ENCODE data around the gene SLC10A3.

Gene SLC10A3

DNA sequence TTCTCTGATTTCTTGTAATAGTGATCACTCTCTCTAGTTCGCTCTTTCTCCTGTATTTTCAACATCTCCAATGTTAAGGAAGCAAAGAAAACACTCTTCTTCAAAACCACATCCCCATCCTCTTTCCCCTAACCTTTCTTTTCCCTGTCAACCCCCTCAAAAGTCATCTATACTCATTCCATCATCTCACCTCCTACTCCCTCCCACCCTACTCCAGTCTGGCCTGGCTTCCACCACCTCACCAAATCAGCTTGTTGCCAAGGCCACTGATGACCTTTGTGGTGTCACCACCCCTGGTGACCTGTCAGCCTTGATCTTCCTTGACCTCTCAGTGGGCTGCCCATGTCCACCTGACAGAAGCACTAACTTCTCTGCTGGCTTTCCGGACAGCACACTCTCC lies 23.3 kb upstream of the SLC10A3 start:
- H3K9me2 ChIP-seq (ENCODE audit: low read depth, low read length), result no peaks in the 10 kb centered on the region
- no peak overlapping the region for H3K4me2 ChIP-seq (ENCODE audit: low read length)
- no peaks in the 10 kb centered on the region for H3F3A ChIP-seq (ENCODE audit: insufficient read depth, low read length)
- no peak overlapping the region for H3K4me3 ChIP-seq (ENCODE audit: low read depth, low read length, poor library complexity, severe bottlenecking)
- peaks cover 13% of the 10 kb centered on the region for H3K36me3 ChIP-seq (ENCODE audit: insufficient read depth, low read length)
- no peaks in the 10 kb centered on the region for H4K20me1 ChIP-seq (ENCODE audit: insufficient read depth, low read length)
- no peak overlapping the region for H2AFZ ChIP-seq (ENCODE audit: low read length)
- no peaks in the 10 kb centered on the region for H3K79me2 ChIP-seq (ENCODE audit: insufficient read depth, low read length)
- no peak overlapping the region for H3K9ac ChIP-seq (ENCODE audit: low read length)
- H3K27ac ChIP-seq (ENCODE audit: low read depth, low read length, poor library complexity, severe bottlenecking), result no peak overlapping the region
- TF ChIP-seq CTCF (IDR thresholded peaks at IDR 0.05; ENCODE audit: low read length) (no peak), EZH2 (IDR thresholded peaks at IDR 0.05; ENCODE audit: borderline replicate concordance, low read length) (no peak)
- no peaks in the 10 kb centered on the region for H3K9me3 ChIP-seq (ENCODE audit: low read length)
- H3K4me1 ChIP-seq (ENCODE audit: insufficient read depth, low read length, severe bottlenecking), result peaks cover 13% of the 10 kb centered on the region
- no peaks in the 10 kb centered on the region for H3K27me3 ChIP-seq (ENCODE audit: insufficient read depth, low read length)

- Histone ChIP-seq H3F3A (ENCODE audit: insufficient read depth, low read length) (no peaks in the 10 kb centered on the region), H3K36me3 (ENCODE audit: insufficient read depth, low read length) (peaks cover 14% of the 10 kb centered on the region), H3K9ac (ENCODE audit: low read length) (no peak overlapping the region), H3K4me2 (ENCODE audit: low read length) (no peak overlapping the region), H2AFZ (ENCODE audit: low read length) (no peak overlapping the region), H3K9me3 (ENCODE audit: low read length) (no peaks in the 10 kb centered on the region), H3K4me3 (ENCODE audit: low read depth, low read length, poor library complexity, severe bottlenecking) (no peak overlapping the region), H3K79me2 (ENCODE audit: insufficient read depth, low read length) (no peaks in the 10 kb centered on the region), H3K4me1 (ENCODE audit: insufficient read depth, low read length, severe bottlenecking) (peaks cover 13% of the 10 kb centered on the region), H3K9me2 (ENCODE audit: low read depth, low read length) (no peaks in the 10 kb centered on the region), H4K20me1 (ENCODE audit: insufficient read depth, low read length) (no peaks in the 10 kb centered on the region), H3K27ac (ENCODE audit: low read depth, low read length, poor library complexity, severe bottlenecking) (no peak overlapping the region), H3K27me3 (ENCODE audit: insufficient read depth, low read length) (no peaks in the 10 kb centered on the region)
- TF ChIP-seq EZH2 (IDR thresholded peaks at IDR 0.05; ENCODE audit: borderline replicate concordance, low read length) (no peak), CTCF (IDR thresholded peaks at IDR 0.05; ENCODE audit: low read length) (no peak)
Measured at GRCh38 chrX:154512879-154513553, 22.6 kb upstream of the SLC10A3 start.

GRCh38 chrX:154511761-154512160 lies 21.3 kb upstream of the SLC10A3 start:
- Histone ChIP-seq H3K27me3 (ENCODE audit: insufficient read depth, low read length) (no peaks in the 10 kb centered on the region), H3K79me2 (ENCODE audit: insufficient read depth, low read length) (no peaks in the 10 kb centered on the region), H4K20me1 (ENCODE audit: insufficient read depth, low read length) (no peaks in the 10 kb centered on the region), H3K27ac (ENCODE audit: low read depth, low read length, poor library complexity, severe bottlenecking) (no peak overlapping the region), H3K4me1 (ENCODE audit: insufficient read depth, low read length, severe bottlenecking) (peaks cover 10% of the 10 kb centered on the region), H3K9me3 (ENCODE audit: low read length) (no peaks in the 10 kb centered on the region), H3K36me3 (ENCODE audit: insufficient read depth, low read length) (peaks cover 15% of the 10 kb centered on the region), H3K4me2 (ENCODE audit: low read length) (no peak overlapping the region), H3K4me3 (ENCODE audit: low read depth, low read length, poor library complexity, severe bottlenecking) (no peak overlapping the region), H3F3A (ENCODE audit: insufficient read depth, low read length) (no peaks in the 10 kb centered on the region), H3K9me2 (ENCODE audit: low read depth, low read length) (no peaks in the 10 kb centered on the region), H2AFZ (ENCODE audit: low read length) (no peak overlapping the region), H3K9ac (ENCODE audit: low read length) (no peak overlapping the region)
- no peak for TF ChIP-seq CTCF (IDR thresholded peaks at IDR 0.05; ENCODE audit: low read length)
- no peak for TF ChIP-seq EZH2 (IDR thresholded peaks at IDR 0.05; ENCODE audit: borderline replicate concordance, low read length)

Measured in OCI-LY1 (cell line).